ENCODE data around the gene CATSPERZ.

The CATSPERZ gene

GRCh38 chr11:64324692-64325469 lies 24.7 kb downstream of the CATSPERZ start:
- no peaks in the 10 kb centered on the region for H3K9me2 ChIP-seq (replicated peaks; ENCODE audit: low read depth, low read length)
- no peak overlapping the region for H3K9ac ChIP-seq (ENCODE audit: low read depth, low read length, poor library complexity, severe bottlenecking)
- no peaks in the 10 kb centered on the region for H4K20me1 ChIP-seq (ENCODE audit: insufficient read depth, low read length, poor library complexity, severe bottlenecking)
- H3K4me3 ChIP-seq (ENCODE audit: low read length, poor library complexity, severe bottlenecking): no peak overlapping the region
- no peaks in the 10 kb centered on the region for H3K27me3 ChIP-seq (ENCODE audit: insufficient read depth, low read length, poor library complexity, severe bottlenecking)
- peaks cover 7% of the 10 kb centered on the region; the same call in 1 of the 2 replicates for H3K79me2 ChIP-seq (ENCODE audit: insufficient read depth, low read length)
- no peaks in the 10 kb centered on the region for H3F3A ChIP-seq (ENCODE audit: low read depth)
- no peak overlapping the region for H2AFZ ChIP-seq (ENCODE audit: low read length)
- peaks cover 10% of the 10 kb centered on the region for H3K4me1 ChIP-seq (ENCODE audit: insufficient read depth, low read length, poor library complexity, severe bottlenecking)
- no peaks in the 10 kb centered on the region for H3K9me3 ChIP-seq (ENCODE audit: insufficient read depth, low read depth, low read length)
- H3K4me2 ChIP-seq (ENCODE audit: low read depth, low read length, poor library complexity, severe bottlenecking): no peak overlapping the region
- no peaks in the 10 kb centered on the region for H3K36me3 ChIP-seq (ENCODE audit: insufficient read depth, low read length)
- no peak for TF ChIP-seq CTCF (conservative IDR thresholded peaks at IDR 0.05; ENCODE audit: low read length)
- no peak for TF ChIP-seq EZH2phosphoT487 (IDR thresholded peaks at IDR 0.05; ENCODE audit: borderline replicate concordance)

DNA sequence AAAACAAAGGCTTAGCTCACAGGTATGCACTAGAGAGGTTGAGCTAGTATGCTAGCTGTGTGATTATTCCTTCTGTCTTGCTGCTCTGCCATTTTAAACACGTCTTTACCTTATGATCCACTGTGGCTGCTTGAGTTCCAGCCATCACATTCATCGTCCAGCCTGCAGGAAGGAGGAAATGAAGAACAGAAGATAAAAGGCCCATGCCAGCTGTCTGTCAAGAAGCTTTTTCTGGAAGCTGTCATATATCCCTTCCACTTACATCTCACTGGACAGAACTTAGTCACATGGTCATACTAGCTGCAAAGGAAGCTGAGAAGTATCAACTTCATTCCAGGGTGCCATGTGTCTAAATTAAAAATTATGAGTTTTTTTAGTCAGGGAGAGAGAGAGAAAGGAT lies 27.2 kb downstream of the CATSPERZ start:
- Histone ChIP-seq H3K36me3 (ENCODE audit: insufficient read depth, low read length) (no peaks in the 10 kb centered on the region), H3K4me3 (ENCODE audit: low read length, poor library complexity, severe bottlenecking) (no peak overlapping the region), H3K4me2 (ENCODE audit: low read depth, low read length, poor library complexity, severe bottlenecking) (no peak overlapping the region), H3F3A (ENCODE audit: low read depth) (no peaks in the 10 kb centered on the region), H3K9ac (ENCODE audit: low read depth, low read length, poor library complexity, severe bottlenecking) (no peak overlapping the region), H3K4me1 (ENCODE audit: insufficient read depth, low read length, poor library complexity, severe bottlenecking) (peaks cover 3% of the 10 kb centered on the region), H4K20me1 (ENCODE audit: insufficient read depth, low read length, poor library complexity, severe bottlenecking) (no peaks in the 10 kb centered on the region), H3K79me2 (ENCODE audit: insufficient read depth, low read length) (no peaks in the 10 kb centered on the region), H3K27me3 (ENCODE audit: insufficient read depth, low read length, poor library complexity, severe bottlenecking) (no peaks in the 10 kb centered on the region), H3K9me3 (ENCODE audit: insufficient read depth, low read depth, low read length) (no peaks in the 10 kb centered on the region), H3K9me2 (replicated peaks; ENCODE audit: low read depth, low read length) (no peaks in the 10 kb centered on the region), H2AFZ (ENCODE audit: low read length) (no peak overlapping the region)
- TF ChIP-seq EZH2phosphoT487 (IDR thresholded peaks at IDR 0.05; ENCODE audit: borderline replicate concordance) (no peak), CTCF (conservative IDR thresholded peaks at IDR 0.05; ENCODE audit: low read length) (no peak)

- H3K4me1 ChIP-seq (ENCODE audit: insufficient read depth, low read length, poor library complexity, severe bottlenecking): no peaks in the 10 kb centered on the region
- no peaks in the 10 kb centered on the region for H3K9me3 ChIP-seq (ENCODE audit: insufficient read depth, low read depth, low read length)
- no peaks in the 10 kb centered on the region for H3K36me3 ChIP-seq (ENCODE audit: insufficient read depth, low read length)
- H2AFZ ChIP-seq (ENCODE audit: low read length): no peak overlapping the region
- H3K4me3 ChIP-seq (ENCODE audit: low read length, poor library complexity, severe bottlenecking): no peak overlapping the region
- no peak for TF ChIP-seq EZH2phosphoT487 (IDR thresholded peaks at IDR 0.05; ENCODE audit: borderline replicate concordance)
- TF ChIP-seq CTCF (conservative IDR thresholded peaks at IDR 0.05; ENCODE audit: low read length): no peak
- no peak overlapping the region for H3K4me2 ChIP-seq (ENCODE audit: low read depth, low read length, poor library complexity, severe bottlenecking)
- no peak overlapping the region for H3K9ac ChIP-seq (ENCODE audit: low read depth, low read length, poor library complexity, severe bottlenecking)
- no peaks in the 10 kb centered on the region for H3K9me2 ChIP-seq (replicated peaks; ENCODE audit: low read depth, low read length)
- H3K79me2 ChIP-seq (ENCODE audit: insufficient read depth, low read length): no peaks in the 10 kb centered on the region
- no peaks in the 10 kb centered on the region for H3F3A ChIP-seq (ENCODE audit: low read depth)
- no peaks in the 10 kb centered on the region for H3K27me3 ChIP-seq (ENCODE audit: insufficient read depth, low read length, poor library complexity, severe bottlenecking)
- no peaks in the 10 kb centered on the region for H4K20me1 ChIP-seq (ENCODE audit: insufficient read depth, low read length, poor library complexity, severe bottlenecking)
Observed at GRCh38 chr11:64327993-64328392, 27.8 kb downstream of the CATSPERZ start.
